ENCODE results near the gene IREB2. TPM values are rescaled to one million over a fixed set of nuclear protein-coding genes. Genes with fewer than 3 reads are reported as not detected.
A peak's percentile ranks its signal among the peaks of the same experiment; 100 is the strongest.

IREB2 gene
- total RNA-seq (2021) (86.0 to 89.5 TPM (median 89.3 TPM) in 3 replicates), Bru-seq, nascent RNA (percentile 92 among the genes with signal in this experiment)
- long read RNA-seq, experiment 1, full-length matches to known transcripts = 80 of 200 reads
- long read RNA-seq, experiment 1, partial matches to known transcripts = 52 of 200 reads
- long read RNA-seq, experiment 1, other reads (novel, unspliced or antisense) = 68 of 200 reads
- long read RNA-seq, experiment 2, full-length matches to known transcripts = 17 of 92 reads
- long read RNA-seq, experiment 2, partial matches to known transcripts = 65 of 92 reads
- long read RNA-seq, experiment 2, other reads (novel, unspliced or antisense) = 10 of 92 reads
- long read RNA-seq, experiment 3, full-length matches to known transcripts = 7 of 50 reads
- long read RNA-seq, experiment 3, partial matches to known transcripts = 12 of 50 reads
- long read RNA-seq, experiment 3, other reads (novel, unspliced or antisense) = 31 of 50 reads

GRCh38 chr15:78437762-78438618 is at the start of gene IREB2:
IREB2 (plus strand) TSS chr15:78438216; CDS start chr15:78438338, 122 bp downstream.
- H3K4me1 Mint-ChIP-seq = peaks cover 18% of the 10 kb centered on the region
- ChIA-PET POLR2A (interaction anchor here (0.6 to 1.7 kb wide), 7 partner anchors 10 to 139 kb away, joined by 3 to 9 read pairs (median 5); partner anchors contain the start of genes CHRNA5 and SKIC8), CTCF (interaction anchor here (0.8 to 2.9 kb wide), 15 partner anchors 13 to 330 kb away, joined by 3 to 21 read pairs (median 5); partner anchors contain the start of genes CHRNA5, CRABP1 and SKIC8)
- DNase-seq (ENCODE audit: low spot score) (peak; percentile 97), ATAC-seq (peak; percentile 90)
- H3K27ac Mint-ChIP-seq = peak within 1 kb of the TSS; percentile 96
- H3K27me3 Mint-ChIP-seq (ENCODE audit: low read depth) = no peaks in the 10 kb centered on the region
- H3K4me3 Mint-ChIP-seq = peak within 1 kb of the TSS; percentile 86
- H3K36me3 Mint-ChIP-seq = peaks cover 22% of the 10 kb centered on the region
- no peaks in the 10 kb centered on the region for H3K9me3 Mint-ChIP-seq
- TF ChIP-seq MAX (CRISPR knock-in tag; IDR thresholded peaks at IDR 0.05) = peak; percentile 41
- TF ChIP-seq ZNF263 (CRISPR knock-in tag; IDR thresholded peaks at IDR 0.05; ENCODE audit: low read depth) = peak; percentile 81
- 0 out of 2 replicates have a peak, but pooled peaks have one; percentile 26 for TF ChIP-seq ZNF317 (CRISPR knock-in tag; IDR thresholded peaks at IDR 0.05; ENCODE audit: borderline replicate concordance, low read depth)
- no peak for TF ChIP-seq ZBTB21 (CRISPR knock-in tag; IDR thresholded peaks at IDR 0.05; ENCODE audit: borderline replicate concordance)
- TF ChIP-seq, protein P1, sequence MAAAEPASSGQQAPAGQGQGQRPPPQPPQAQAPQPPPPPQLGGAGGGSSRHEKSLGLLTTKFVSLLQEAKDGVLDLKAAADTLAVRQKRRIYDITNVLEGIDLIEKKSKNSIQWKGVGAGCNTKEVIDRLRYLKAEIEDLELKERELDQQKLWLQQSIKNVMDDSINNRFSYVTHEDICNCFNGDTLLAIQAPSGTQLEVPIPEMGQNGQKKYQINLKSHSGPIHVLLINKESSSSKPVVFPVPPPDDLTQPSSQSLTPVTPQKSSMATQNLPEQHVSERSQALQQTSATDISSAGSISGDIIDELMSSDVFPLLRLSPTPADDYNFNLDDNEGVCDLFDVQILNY (CRISPR knock-in tag; IDR thresholded peaks at IDR 0.05) = no peak; the same call in 1 of the 2 replicates
- TF ChIP-seq AFF4 (CRISPR knock-in tag; IDR thresholded peaks at IDR 0.05; ENCODE audit: borderline replicate concordance) = no peak
- no peak for TF ChIP-seq TEAD4 (CRISPR knock-in tag; IDR thresholded peaks at IDR 0.05)
- TF ChIP-seq GTF2I (CRISPR knock-in tag; conservative IDR thresholded peaks at IDR 0.05) = no peak
- no peak for TF ChIP-seq ZNF121 (CRISPR knock-in tag; IDR thresholded peaks at IDR 0.05)
- TF ChIP-seq, protein P2, sequence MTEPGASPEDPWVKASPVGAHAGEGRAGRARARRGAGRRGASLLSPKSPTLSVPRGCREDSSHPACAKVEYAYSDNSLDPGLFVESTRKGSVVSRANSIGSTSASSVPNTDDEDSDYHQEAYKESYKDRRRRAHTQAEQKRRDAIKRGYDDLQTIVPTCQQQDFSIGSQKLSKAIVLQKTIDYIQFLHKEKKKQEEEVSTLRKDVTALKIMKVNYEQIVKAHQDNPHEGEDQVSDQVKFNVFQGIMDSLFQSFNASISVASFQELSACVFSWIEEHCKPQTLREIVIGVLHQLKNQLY (CRISPR knock-in tag; IDR thresholded peaks at IDR 0.05) = no peak
- no peak for TF ChIP-seq ELF4 (CRISPR knock-in tag; IDR thresholded peaks at IDR 0.05; ENCODE audit: low read depth)
- TF ChIP-seq PRRX2 (CRISPR knock-in tag; IDR thresholded peaks at IDR 0.05) = no peak
- TF ChIP-seq ZNF671 (CRISPR knock-in tag; IDR thresholded peaks at IDR 0.05) = no peak
- no peak for TF ChIP-seq CTCF (IDR thresholded peaks at IDR 0.05)
- no peak for TF ChIP-seq NFYB (CRISPR knock-in tag; conservative IDR thresholded peaks at IDR 0.05; ENCODE audit: low read depth)
- TF ChIP-seq, protein P3, sequence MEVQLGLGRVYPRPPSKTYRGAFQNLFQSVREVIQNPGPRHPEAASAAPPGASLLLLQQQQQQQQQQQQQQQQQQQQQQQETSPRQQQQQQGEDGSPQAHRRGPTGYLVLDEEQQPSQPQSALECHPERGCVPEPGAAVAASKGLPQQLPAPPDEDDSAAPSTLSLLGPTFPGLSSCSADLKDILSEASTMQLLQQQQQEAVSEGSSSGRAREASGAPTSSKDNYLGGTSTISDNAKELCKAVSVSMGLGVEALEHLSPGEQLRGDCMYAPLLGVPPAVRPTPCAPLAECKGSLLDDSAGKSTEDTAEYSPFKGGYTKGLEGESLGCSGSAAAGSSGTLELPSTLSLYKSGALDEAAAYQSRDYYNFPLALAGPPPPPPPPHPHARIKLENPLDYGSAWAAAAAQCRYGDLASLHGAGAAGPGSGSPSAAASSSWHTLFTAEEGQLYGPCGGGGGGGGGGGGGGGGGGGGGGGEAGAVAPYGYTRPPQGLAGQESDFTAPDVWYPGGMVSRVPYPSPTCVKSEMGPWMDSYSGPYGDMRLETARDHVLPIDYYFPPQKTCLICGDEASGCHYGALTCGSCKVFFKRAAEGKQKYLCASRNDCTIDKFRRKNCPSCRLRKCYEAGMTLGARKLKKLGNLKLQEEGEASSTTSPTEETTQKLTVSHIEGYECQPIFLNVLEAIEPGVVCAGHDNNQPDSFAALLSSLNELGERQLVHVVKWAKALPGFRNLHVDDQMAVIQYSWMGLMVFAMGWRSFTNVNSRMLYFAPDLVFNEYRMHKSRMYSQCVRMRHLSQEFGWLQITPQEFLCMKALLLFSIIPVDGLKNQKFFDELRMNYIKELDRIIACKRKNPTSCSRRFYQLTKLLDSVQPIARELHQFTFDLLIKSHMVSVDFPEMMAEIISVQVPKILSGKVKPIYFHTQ (CRISPR knock-in tag; IDR thresholded peaks at IDR 0.05) = no peak
- TF ChIP-seq ZNF416 (CRISPR knock-in tag; IDR thresholded peaks at IDR 0.05) = no peak
- TF ChIP-seq ZBTB43 (CRISPR knock-in tag; IDR thresholded peaks at IDR 0.05) = no peak

All from WTC11 (cell line).